ES-I3 (cell line): ENCODE results near the gene TLK2.
"Not testable (repeated sequence)": the region's sequence is repeated elsewhere in the genome, so short reads cannot be mapped to it uniquely, and the experiment has no call there.

ENCODE experiments used
- H3K36me3 ChIP-seq: 2 replicates; pipeline ENCODE4 v1.6.1; 2013; ENCODE audit warnings: mild to moderate bottlenecking, low read length, control low read depth, moderate library complexity; ENCODE audit not compliant: insufficient read depth
- H3K4me1 ChIP-seq: 2 replicates; pipeline ENCODE4 v1.6.1; 2013; ENCODE audit warnings: mild to moderate bottlenecking, control low read depth, low read length; ENCODE audit not compliant: insufficient read depth
- H3K9ac ChIP-seq: 2 replicates; pipeline ENCODE4 v1.6.1; 2013; ENCODE audit warnings: low read depth, mild to moderate bottlenecking, low read length, moderate library complexity
- H3K9me3 ChIP-seq: 2 replicates; pipeline ENCODE4 v1.6.1; 2013; ENCODE audit warnings: mild to moderate bottlenecking, low read length, moderate library complexity; ENCODE audit not compliant: control insufficient read depth, insufficient read depth

The TLK2 gene

GRCh38 chr17:62510247-62510819, 31.7 kb downstream of the TLK2 start:
- not testable (repeated sequence) for H3K4me1 ChIP-seq, H3K9ac ChIP-seq, H3K9me3 ChIP-seq, H3K36me3 ChIP-seq

- not testable (repeated sequence) for H3K4me1 ChIP-seq, H3K36me3 ChIP-seq, H3K9me3 ChIP-seq, H3K9ac ChIP-seq
Observed at GRCh38 chr17:62511014-62511413, 32.4 kb downstream of the TLK2 start.

- H3K36me3 ChIP-seq, H3K9ac ChIP-seq, H3K4me1 ChIP-seq, H3K9me3 ChIP-seq: not testable (repeated sequence)
Observed at GRCh38 chr17:62516376-62516775, 37.8 kb downstream of the TLK2 start.

GRCh38 chr17:62521295-62521694, 42.7 kb downstream of the TLK2 start:
- not testable (repeated sequence) for H3K9ac ChIP-seq, H3K4me1 ChIP-seq, H3K9me3 ChIP-seq, H3K36me3 ChIP-seq

- not testable (repeated sequence) for H3K4me1 ChIP-seq, H3K36me3 ChIP-seq, H3K9ac ChIP-seq, H3K9me3 ChIP-seq
Observed at GRCh38 chr17:62524077-62524476, 45.5 kb downstream of the TLK2 start.

GRCh38 chr17:62525317-62525716, 46.7 kb downstream of the TLK2 start:
- not testable (repeated sequence) for H3K9me3 ChIP-seq, H3K36me3 ChIP-seq, H3K4me1 ChIP-seq

GRCh38 chr17:62530936-62531335, 52.3 kb downstream of the TLK2 start:
- not testable (repeated sequence) for H3K9me3 ChIP-seq, H3K36me3 ChIP-seq

More at GRCh38 chr17:62525317-62525716, 46.7 kb downstream of the TLK2 start:
- H3K9ac ChIP-seq, result not testable (repeated sequence)

GRCh38 chr17:62536557-62536956, 57.9 kb downstream of the TLK2 start:
- not testable (repeated sequence) for H3K9me3 ChIP-seq, H3K4me1 ChIP-seq, H3K36me3 ChIP-seq, H3K9ac ChIP-seq

More at GRCh38 chr17:62530936-62531335, 52.3 kb downstream of the TLK2 start:
- H3K9ac ChIP-seq, H3K4me1 ChIP-seq: not testable (repeated sequence)

- H3K9ac ChIP-seq, H3K4me1 ChIP-seq, H3K9me3 ChIP-seq, H3K36me3 ChIP-seq: not testable (repeated sequence)
Observed at GRCh38 chr17:62541073-62541472, 62.4 kb downstream of the TLK2 start.

GRCh38 chr17:62543278-62543775, 64.7 kb downstream of the TLK2 start:
- not testable (repeated sequence) for H3K36me3 ChIP-seq, H3K4me1 ChIP-seq, H3K9ac ChIP-seq, H3K9me3 ChIP-seq

GRCh38 chr17:62546066-62546465, 67.4 kb downstream of the TLK2 start:
- not testable (repeated sequence) for H3K4me1 ChIP-seq, H3K9me3 ChIP-seq, H3K36me3 ChIP-seq, H3K9ac ChIP-seq

- not testable (repeated sequence) for H3K36me3 ChIP-seq, H3K9me3 ChIP-seq, H3K9ac ChIP-seq, H3K4me1 ChIP-seq
Observed at GRCh38 chr17:62552851-62553659, 74.4 kb downstream of the TLK2 start.

- not testable (repeated sequence) for H3K9ac ChIP-seq, H3K9me3 ChIP-seq, H3K4me1 ChIP-seq, H3K36me3 ChIP-seq
Observed at GRCh38 chr17:62557532-62557931, 78.9 kb downstream of the TLK2 start.

GRCh38 chr17:62558941-62559340, 80.3 kb downstream of the TLK2 start:
- H3K9me3 ChIP-seq, H3K4me1 ChIP-seq, H3K9ac ChIP-seq, H3K36me3 ChIP-seq: not testable (repeated sequence)

GRCh38 chr17:62560971-62561370, 82.3 kb downstream of the TLK2 start:
- H3K9ac ChIP-seq, H3K4me1 ChIP-seq, H3K9me3 ChIP-seq: not testable (repeated sequence)
- H3K36me3 ChIP-seq, result peaks cover 12% of the 10 kb centered on the region
